ENCODE results near the gene PIMREG.

GRCh38 chr17:6425407-6425806, 18.8 kb upstream of the PIMREG start:
- TF ChIP-seq CTCF (IDR thresholded peaks at IDR 0.05; ENCODE audit: poor library complexity, severe bottlenecking) (no peak), RAD21 (conservative IDR thresholded peaks at IDR 0.05) (no peak), MXI1 (conservative IDR thresholded peaks at IDR 0.05; ENCODE audit: poor library complexity, severe bottlenecking) (no peak), EZH2 (IDR thresholded peaks at IDR 0.05; ENCODE audit: borderline replicate concordance, insufficient read depth, low read length, poor library complexity, severe bottlenecking) (no peak), EP300 (conservative IDR thresholded peaks at IDR 0.05; ENCODE audit: poor library complexity, severe bottlenecking) (no peak), POLR2AphosphoS5 (IDR thresholded peaks at IDR 0.05) (no peak), TAF1 (IDR thresholded peaks at IDR 0.05; ENCODE audit: low read depth) (no peak), REST (IDR thresholded peaks at IDR 0.05; ENCODE audit: borderline replicate concordance) (no peak), SMC3 (conservative IDR thresholded peaks at IDR 0.05; ENCODE audit: poor library complexity) (no peak)

All from neural cell (in vitro differentiated cells).